B cell (primary cell): ENCODE results near the gene ITPKC. TPM values are rescaled to one million over a fixed set of nuclear protein-coding genes. Genes with fewer than 3 reads are reported as not detected.

Experiments
- ATAC-seq: fragments of 200-7000 bp; cut with Tn5 transposase; one replicate; pipeline ENCODE4 v1.10.0; 2021; ENCODE audit warnings: low read depth, mild to moderate bottlenecking, moderate number of reproducible peaks, moderate library complexity
- CTCF ChIA-PET: fragments of 350-600 bp; sonication (Branson Sonifier 250); formaldehyde crosslinking; loops from one replicate; lab custom pipeline; 2021; ENCODE audit warnings: antibody characterized with exemption, inconsistent platforms; lab: Charles Lee
- POLR2A ChIA-PET: fragments of 350-600 bp; sonication (Branson Sonifier 250); formaldehyde crosslinking; loops from one replicate; lab custom pipeline; 2021; ENCODE audit warnings: antibody characterized with exemption; lab: Charles Lee
- DNase-seq: peaks from one replicate; pipeline ENCODE4 v3.0.0; 2013
- H2AFZ ChIP-seq: 2 replicates; pipeline ENCODE4 v1.6.1; 2012; ENCODE audit warnings: mild to moderate bottlenecking, low read depth, low read length; ENCODE audit not compliant: insufficient read depth, poor library complexity, severe bottlenecking
- H3K27ac ChIP-seq, 2 donors: 1 replicate in 1 of 2; 2 replicates in 1 of 2; pipeline ENCODE4 v1.5.1; 2012 to 2013; ENCODE audit warnings: low read length in 2 of 2, mild to moderate bottlenecking in 2 of 2, moderate library complexity in 1 of 2
- H3K27me3 ChIP-seq, 4 experiments: fragments of 200-600 bp in 1 of 4; sonication (generic) in 1 of 4; replicated peaks in 1 of 4; 1 replicate in 2 of 4; 2 replicates in 2 of 4; pipeline versions ENCODE4 v1.6.1 to v1.7.0; 2013 to 2016; ENCODE audit warnings: low read length in 3 of 4, mild to moderate bottlenecking in 2 of 4, mixed read lengths in 1 of 4, moderate library complexity in 1 of 4; ENCODE audit not compliant: insufficient read depth in 4 of 4, control insufficient read depth in 3 of 4; ENCODE audit errors: control extremely low read depth in 1 of 4
- H3K36me3 ChIP-seq, 2 experiments: replicated peaks in 1 of 2; 1 replicate in 1 of 2; 2 replicates in 1 of 2; pipeline versions ENCODE4 v1.6.1 to v1.7.1; 2013; ENCODE audit warnings: low read length in 1 of 2; ENCODE audit not compliant: insufficient read depth in 2 of 2, control insufficient read depth in 1 of 2; ENCODE audit errors: control extremely low read depth in 1 of 2, extremely low read depth in 1 of 2
- H3K4me1 ChIP-seq, 2 donors: fragments of 200-600 bp in 1 of 2; sonication (generic) in 1 of 2; 1 replicate in 1 of 2; 2 replicates in 1 of 2; pipeline versions ENCODE4 v1.5.1 to v1.6.1; 2013 to 2017; ENCODE audit warnings: low read length in 2 of 2; ENCODE audit not compliant: control insufficient read depth in 2 of 2, insufficient read depth in 2 of 2
- H3K4me2 ChIP-seq: replicated peaks from 2 replicates; pipeline ENCODE3; 2012; ENCODE audit warnings: mild to moderate bottlenecking, low read depth, low read length; ENCODE audit not compliant: poor library complexity, severe bottlenecking
- H3K4me3 ChIP-seq, 5 experiments: fragments of 200-600 bp in 1 of 5; sonication (generic) in 1 of 5; 1 replicate in 3 of 5; 2 replicates in 2 of 5; pipeline versions ENCODE4 v1.5.1 to v1.7.0; 2011 to 2016; ENCODE audit warnings: low read length in 4 of 5, mild to moderate bottlenecking in 4 of 5, low read depth in 2 of 5, control low read depth in 1 of 5, moderate library complexity in 1 of 5; ENCODE audit not compliant: insufficient read depth in 1 of 5; ENCODE audit errors: control extremely low read depth in 1 of 5, extremely low read depth in 1 of 5
- H3K79me2 ChIP-seq: fragments of 200-600 bp; sonication (generic); one replicate; pipeline ENCODE4 v1.6.0; 2016; ENCODE audit warnings: low read length; ENCODE audit not compliant: control insufficient read depth, insufficient read depth
- H3K9ac ChIP-seq: fragments of 200-600 bp; sonication (generic); 2 replicates; pipeline ENCODE4 v1.6.1; 2017; ENCODE audit warnings: mild to moderate bottlenecking, low read length, moderate library complexity
- H3K9me3 ChIP-seq, 3 donors: one replicate each; pipeline versions ENCODE4 v1.6.1 to v1.7.1; 2013; ENCODE audit warnings: low read length in 2 of 3; ENCODE audit not compliant: control insufficient read depth in 2 of 3, insufficient read depth in 1 of 3; ENCODE audit errors: control extremely low read depth in 1 of 3
- H4K20me1 ChIP-seq: 2 replicates; pipeline ENCODE4 v1.6.0; 2012; ENCODE audit warnings: mild to moderate bottlenecking, low read length; ENCODE audit not compliant: insufficient read depth, control insufficient read depth, poor library complexity, severe bottlenecking
- H3K27ac Mint-ChIP-seq: one replicate; pipeline ENCODE4 v1.8.0; 2021; ENCODE audit warnings: mixed read lengths
- H3K27me3 Mint-ChIP-seq: one replicate; pipeline ENCODE4 v1.8.0; 2021; ENCODE audit warnings: mixed read lengths
- H3K4me1 Mint-ChIP-seq: one replicate; pipeline ENCODE4 v1.8.0; 2021; ENCODE audit warnings: mixed read lengths
- H3K4me3 Mint-ChIP-seq: one replicate; pipeline ENCODE4 v1.8.0; 2021; ENCODE audit warnings: mixed read lengths
- H3K9me3 Mint-ChIP-seq: one replicate; pipeline ENCODE4 v1.8.0; 2022; ENCODE audit warnings: mixed read lengths; ENCODE audit not compliant: insufficient read depth
- EZH2 ChIP-seq: IDR thresholded peaks from 2 replicates; pipeline ENCODE4 v1.6.1; 2012; ENCODE audit warnings: borderline replicate concordance, low read depth, mild to moderate bottlenecking, moderate library complexity, low read length; ENCODE audit not compliant: insufficient read depth, poor library complexity, severe bottlenecking
- WGBS: methylation state at CpG from one replicate; pipeline ENCODE4 v1.1.5; 2013; ENCODE audit warnings: missing lambda C conversion rate; ENCODE audit not compliant: insufficient coverage; 5-methylcytosine and 5-hydroxymethylcytosine counted together
- intact Hi-C: fragments of 100-400 bp; cut with micrococcal nuclease; formaldehyde crosslinking; loops from one replicate; pipeline ENCODE4 v1.10.0; 2022
- polyA plus RNA-seq: library from polyadenylated mRNA; depleted of rRNA; stranded (reverse); fragments of >200 nt; gene quantifications from 2 replicates; pipeline ENCODE4 v1.2.3, GENCODE V29; 2012
- total RNA-seq, 2 donors: library from RNA; stranded (reverse); fragments of 120-200 nt in 1 of 2; gene quantifications; 1 replicate in 1 of 2; 2 replicates in 1 of 2; pipeline versions ENCODE4 v1.2.3 to v1.2.4, GENCODE V29; 2013 to 2022
- TF ChIP-seq, protein P1 (sequence below): fragments of 200-600 bp; IDR thresholded peaks from one replicate; pipeline ENCODE4 v1.8.0; 2022; ENCODE audit warnings: antibody characterized with exemption, mild to moderate bottlenecking

ITPKC gene
- total and polyA plus RNA-seq, 2 donors (not counting 1 experiment from before 2014, with no cell fraction given), result 8.7 to 16.0 TPM

DNA sequence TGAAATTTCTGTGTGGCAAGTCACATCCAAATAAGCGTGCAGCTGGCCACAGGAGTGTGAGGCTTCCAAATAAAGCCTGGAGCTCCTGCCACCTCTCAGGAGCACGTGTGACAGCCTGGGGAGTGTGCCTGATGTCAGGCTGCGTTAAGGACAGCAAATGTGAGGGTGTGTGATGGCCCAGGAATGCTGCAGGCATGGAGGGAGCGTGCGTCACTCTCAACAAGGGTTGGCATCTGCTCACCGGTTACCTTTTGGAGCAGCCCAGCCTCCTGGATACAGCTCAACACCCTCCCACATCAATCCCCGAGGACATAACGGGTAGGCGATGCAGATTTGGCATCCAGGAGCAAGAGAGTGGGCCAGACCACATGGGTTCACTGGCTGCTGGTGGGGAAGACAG is 45.5 kb upstream of the ITPKC start:
- Mint-ChIP-seq H3K27me3 (no peaks in the 10 kb centered on the region), H3K27ac (no peak overlapping the region), H3K4me1 (peaks cover 2% of the 10 kb centered on the region), H3K9me3 (peaks cover 2% of the 10 kb centered on the region), H3K4me3 (no peak overlapping the region)
- ATAC-seq, result no peak
- no peak overlapping the region for H3K4me2 ChIP-seq
- ChIA-PET POLR2A (no interaction called here), CTCF (no interaction called here)
- no peak overlapping the region for H3K4me3 ChIP-seq
- DNase-seq, result no peak
- intact Hi-C loops, result no loop called here
- H3K9me3 ChIP-seq, result peaks cover 0 to 2% (median 0%) of the 10 kb centered on the region in 3 donors
- H3K27ac ChIP-seq, result no peak overlapping the region
- H2AFZ ChIP-seq, result no peak overlapping the region
- TF ChIP-seq, protein P1, sequence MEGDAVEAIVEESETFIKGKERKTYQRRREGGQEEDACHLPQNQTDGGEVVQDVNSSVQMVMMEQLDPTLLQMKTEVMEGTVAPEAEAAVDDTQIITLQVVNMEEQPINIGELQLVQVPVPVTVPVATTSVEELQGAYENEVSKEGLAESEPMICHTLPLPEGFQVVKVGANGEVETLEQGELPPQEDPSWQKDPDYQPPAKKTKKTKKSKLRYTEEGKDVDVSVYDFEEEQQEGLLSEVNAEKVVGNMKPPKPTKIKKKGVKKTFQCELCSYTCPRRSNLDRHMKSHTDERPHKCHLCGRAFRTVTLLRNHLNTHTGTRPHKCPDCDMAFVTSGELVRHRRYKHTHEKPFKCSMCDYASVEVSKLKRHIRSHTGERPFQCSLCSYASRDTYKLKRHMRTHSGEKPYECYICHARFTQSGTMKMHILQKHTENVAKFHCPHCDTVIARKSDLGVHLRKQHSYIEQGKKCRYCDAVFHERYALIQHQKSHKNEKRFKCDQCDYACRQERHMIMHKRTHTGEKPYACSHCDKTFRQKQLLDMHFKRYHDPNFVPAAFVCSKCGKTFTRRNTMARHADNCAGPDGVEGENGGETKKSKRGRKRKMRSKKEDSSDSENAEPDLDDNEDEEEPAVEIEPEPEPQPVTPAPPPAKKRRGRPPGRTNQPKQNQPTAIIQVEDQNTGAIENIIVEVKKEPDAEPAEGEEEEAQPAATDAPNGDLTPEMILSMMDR, result no peak
- no peak for TF ChIP-seq EZH2
- no peaks in the 10 kb centered on the region for H4K20me1 ChIP-seq
- peaks cover 2 to 35% of the 10 kb centered on the region in 2 experiments for H3K36me3 ChIP-seq
- WGBS, result 97% methylated on average over 7 of the region's 9 CpGs
- no peaks in the 10 kb centered on the region for H3K79me2 ChIP-seq
- no peaks in the 10 kb centered on the region for H3K4me1 ChIP-seq
- no peak overlapping the region for H3K9ac ChIP-seq
- no peaks in the 10 kb centered on the region for H3K27me3 ChIP-seq

DNA sequence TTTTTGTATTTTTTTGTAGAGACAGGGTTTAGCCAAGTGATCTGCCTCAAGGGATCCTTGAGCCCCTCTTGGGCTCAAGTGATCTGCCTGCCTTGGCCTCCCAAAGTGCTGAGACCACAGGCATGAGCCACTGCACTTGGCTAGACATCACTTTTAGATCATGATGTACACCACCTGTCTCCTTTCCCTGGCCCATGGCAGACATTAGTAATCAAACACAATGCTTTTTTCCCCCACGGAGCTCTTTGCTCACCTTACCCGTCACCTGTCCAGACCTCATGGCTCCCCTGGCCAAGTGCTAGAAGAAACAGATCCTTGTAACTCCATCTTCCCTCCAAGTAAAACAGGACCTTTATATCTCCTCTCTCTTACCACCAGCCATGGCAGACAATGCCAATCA is 44.9 kb upstream of the ITPKC start:
- H3K36me3 ChIP-seq, result peaks cover 2 to 35% of the 10 kb centered on the region in 2 experiments
- DNase-seq, result no peak
- H3K4me3 Mint-ChIP-seq, result no peak overlapping the region
- no peak overlapping the region for H3K27ac ChIP-seq
- 100% methylated on average over 2 of the region's 2 CpGs for WGBS
- no peak overlapping the region for H3K4me2 ChIP-seq
- intact Hi-C loops, result no loop called here
- CTCF ChIA-PET, result interaction anchor here (0.8 kb wide), 1 partner anchor 9 kb away, joined by 3 read pairs; no protein-coding TSS in a partner anchor
- H3K79me2 ChIP-seq, result no peaks in the 10 kb centered on the region
- no peak overlapping the region for H2AFZ ChIP-seq
- peaks cover 0 to 2% (median 0%) of the 10 kb centered on the region in 3 donors for H3K9me3 ChIP-seq
- POLR2A ChIA-PET, result no interaction called here
- ATAC-seq, result no peak
- H3K9me3 Mint-ChIP-seq, result peaks cover 2% of the 10 kb centered on the region
- TF ChIP-seq EZH2, result no peak
- TF ChIP-seq, protein P1, result no peak
- H3K4me1 ChIP-seq, result no peaks in the 10 kb centered on the region
- no peaks in the 10 kb centered on the region for H4K20me1 ChIP-seq
- peaks cover 2% of the 10 kb centered on the region for H3K4me1 Mint-ChIP-seq
- H3K27ac Mint-ChIP-seq, result no peak overlapping the region
- H3K27me3 ChIP-seq, result no peaks in the 10 kb centered on the region
- no peaks in the 10 kb centered on the region for H3K27me3 Mint-ChIP-seq
- no peak overlapping the region for H3K9ac ChIP-seq
- no peak overlapping the region for H3K4me3 ChIP-seq
